Measurements from ENCODE around the gene MAP4K2.

MAP4K2 gene

GRCh38 chr11:64788321-64789215 is 14.4 kb downstream of the MAP4K2 start:
- no peak overlapping the region for H3K9ac ChIP-seq
- no peak for TF ChIP-seq CTCF (IDR thresholded peaks at IDR 0.05)

GRCh38 chr11:64787526-64788320 is 15.3 kb downstream of the MAP4K2 start:
- Histone ChIP-seq H2AFZ (no peak overlapping the region), H3K27ac (no peak overlapping the region), H3K79me2 (no peaks in the 10 kb centered on the region), H3K4me2 (ENCODE audit: low read length) (no peak overlapping the region), H3K9ac (no peak overlapping the region), H3K27me3 (ENCODE audit: control insufficient read depth, insufficient read depth, low read length) (no peaks in the 10 kb centered on the region), H3K36me3 (ENCODE audit: control insufficient read depth, insufficient read depth, low read length) (no peaks in the 10 kb centered on the region), H3K9me3 (ENCODE audit: control insufficient read depth, low read length) (no peaks in the 10 kb centered on the region), H3K4me1 (no peaks in the 10 kb centered on the region), H3K4me3 (ENCODE audit: low read depth, low read length) (no peak overlapping the region)
- TF ChIP-seq CTCF (IDR thresholded peaks at IDR 0.05): peak; percentile 45

More at GRCh38 chr11:64788321-64789215, 14.4 kb downstream of the MAP4K2 start:
- Histone ChIP-seq H3K79me2 (no peaks in the 10 kb centered on the region), H3K27ac (no peak overlapping the region), H3K4me2 (ENCODE audit: low read length) (no peak overlapping the region), H3K4me1 (no peaks in the 10 kb centered on the region), H3K27me3 (ENCODE audit: control insufficient read depth, insufficient read depth, low read length) (no peaks in the 10 kb centered on the region), H2AFZ (no peak overlapping the region), H3K4me3 (ENCODE audit: low read depth, low read length) (no peak overlapping the region), H3K36me3 (ENCODE audit: control insufficient read depth, insufficient read depth, low read length) (no peaks in the 10 kb centered on the region), H3K9me3 (ENCODE audit: control insufficient read depth, low read length) (no peaks in the 10 kb centered on the region)

- Histone ChIP-seq H3K4me2 (ENCODE audit: low read length) (no peak overlapping the region), H3K4me3 (ENCODE audit: low read depth, low read length) (no peak overlapping the region), H3K36me3 (ENCODE audit: control insufficient read depth, insufficient read depth, low read length) (no peaks in the 10 kb centered on the region), H2AFZ (no peak overlapping the region), H3K27ac (no peak overlapping the region), H3K9me3 (ENCODE audit: control insufficient read depth, low read length) (no peaks in the 10 kb centered on the region), H3K4me1 (no peaks in the 10 kb centered on the region), H3K79me2 (no peaks in the 10 kb centered on the region), H3K27me3 (ENCODE audit: control insufficient read depth, insufficient read depth, low read length) (no peaks in the 10 kb centered on the region), H3K9ac (no peak overlapping the region)
- TF ChIP-seq CTCF (IDR thresholded peaks at IDR 0.05): no peak
Observed at GRCh38 chr11:64786308-64786707, 16.7 kb downstream of the MAP4K2 start.

- no peaks in the 10 kb centered on the region for H3K79me2 ChIP-seq
- H3K9ac ChIP-seq: no peak overlapping the region
- H2AFZ ChIP-seq: no peak overlapping the region
- no peaks in the 10 kb centered on the region for H3K36me3 ChIP-seq (ENCODE audit: control insufficient read depth, insufficient read depth, low read length)
- no peaks in the 10 kb centered on the region for H3K27me3 ChIP-seq (ENCODE audit: control insufficient read depth, insufficient read depth, low read length)
- H3K27ac ChIP-seq: no peak overlapping the region
- H3K4me3 ChIP-seq (ENCODE audit: low read depth, low read length): no peak overlapping the region
- no peaks in the 10 kb centered on the region for H3K9me3 ChIP-seq (ENCODE audit: control insufficient read depth, low read length)
- no peak for TF ChIP-seq CTCF (IDR thresholded peaks at IDR 0.05)
- no peak overlapping the region for H3K4me2 ChIP-seq (ENCODE audit: low read length)
- no peaks in the 10 kb centered on the region for H3K4me1 ChIP-seq
Observed at GRCh38 chr11:64784813-64785581, 18.0 kb downstream of the MAP4K2 start.
